ENCODE data around the gene NHS.

The NHS gene

GRCh38 chrX:17633546-17633945 lies 258.5 kb downstream of the NHS start:
- H3K4me1 ChIP-seq (ENCODE audit: control insufficient read depth, insufficient read depth, low read length, poor library complexity, severe bottlenecking): no peaks in the 10 kb centered on the region
- H3K27me3 ChIP-seq (replicated peaks; ENCODE audit: control insufficient read depth, insufficient read depth, low read length, poor library complexity, severe bottlenecking): no peaks in the 10 kb centered on the region
- no peaks in the 10 kb centered on the region for H3K36me3 ChIP-seq (ENCODE audit: control insufficient read depth, insufficient read depth, low read length)
- no peak overlapping the region for H3K27ac ChIP-seq (ENCODE audit: insufficient read depth, low read length, poor library complexity, severe bottlenecking)
- no peak overlapping the region for H3K4me3 ChIP-seq (ENCODE audit: insufficient read depth, low read depth, low read length, poor library complexity, severe bottlenecking)
- DNase-seq: no peak
- H3K9me3 ChIP-seq (ENCODE audit: control insufficient read depth, low read length): no peaks in the 10 kb centered on the region

GRCh38 chrX:17634542-17635207 lies 259.7 kb downstream of the NHS start:
- Histone ChIP-seq H3K36me3 (ENCODE audit: control insufficient read depth, insufficient read depth, low read length) (no peaks in the 10 kb centered on the region), H3K27me3 (replicated peaks; ENCODE audit: control insufficient read depth, insufficient read depth, low read length, poor library complexity, severe bottlenecking) (no peaks in the 10 kb centered on the region), H3K27ac (ENCODE audit: insufficient read depth, low read length, poor library complexity, severe bottlenecking) (no peak overlapping the region), H3K4me1 (ENCODE audit: control insufficient read depth, insufficient read depth, low read length, poor library complexity, severe bottlenecking) (no peaks in the 10 kb centered on the region), H3K4me3 (ENCODE audit: insufficient read depth, low read depth, low read length, poor library complexity, severe bottlenecking) (no peak overlapping the region), H3K9me3 (ENCODE audit: control insufficient read depth, low read length) (no peaks in the 10 kb centered on the region)
- DNase-seq: no peak

- no peak overlapping the region for H3K4me3 ChIP-seq (ENCODE audit: insufficient read depth, low read depth, low read length, poor library complexity, severe bottlenecking)
- H3K4me1 ChIP-seq (ENCODE audit: control insufficient read depth, insufficient read depth, low read length, poor library complexity, severe bottlenecking): no peaks in the 10 kb centered on the region
- DNase-seq: no peak
Measured at GRCh38 chrX:17635231-17635630, 260.2 kb downstream of the NHS start.

GRCh38 chrX:17637235-17637634 lies 262.2 kb downstream of the NHS start:
- no peak for DNase-seq
- H3K9me3 ChIP-seq (ENCODE audit: control insufficient read depth, low read length): no peaks in the 10 kb centered on the region
- H3K4me3 ChIP-seq (ENCODE audit: insufficient read depth, low read depth, low read length, poor library complexity, severe bottlenecking): no peak overlapping the region
- H3K27ac ChIP-seq (ENCODE audit: insufficient read depth, low read length, poor library complexity, severe bottlenecking): no peak overlapping the region
- no peaks in the 10 kb centered on the region for H3K36me3 ChIP-seq (ENCODE audit: control insufficient read depth, insufficient read depth, low read length)
- H3K4me1 ChIP-seq (ENCODE audit: control insufficient read depth, insufficient read depth, low read length, poor library complexity, severe bottlenecking): no peaks in the 10 kb centered on the region
- no peaks in the 10 kb centered on the region for H3K27me3 ChIP-seq (replicated peaks; ENCODE audit: control insufficient read depth, insufficient read depth, low read length, poor library complexity, severe bottlenecking)

More at GRCh38 chrX:17635231-17635630, 260.2 kb downstream of the NHS start:
- no peaks in the 10 kb centered on the region for H3K27me3 ChIP-seq (replicated peaks; ENCODE audit: control insufficient read depth, insufficient read depth, low read length, poor library complexity, severe bottlenecking)
- no peaks in the 10 kb centered on the region for H3K36me3 ChIP-seq (ENCODE audit: control insufficient read depth, insufficient read depth, low read length)
- no peaks in the 10 kb centered on the region for H3K9me3 ChIP-seq (ENCODE audit: control insufficient read depth, low read length)
- H3K27ac ChIP-seq (ENCODE audit: insufficient read depth, low read length, poor library complexity, severe bottlenecking): no peak overlapping the region

GRCh38 chrX:17638731-17639130 lies 263.7 kb downstream of the NHS start:
- H3K36me3 ChIP-seq (ENCODE audit: control insufficient read depth, insufficient read depth, low read length): no peaks in the 10 kb centered on the region
- no peak for DNase-seq
- H3K27ac ChIP-seq (ENCODE audit: insufficient read depth, low read length, poor library complexity, severe bottlenecking): no peak overlapping the region
- no peaks in the 10 kb centered on the region for H3K4me1 ChIP-seq (ENCODE audit: control insufficient read depth, insufficient read depth, low read length, poor library complexity, severe bottlenecking)
- H3K9me3 ChIP-seq (ENCODE audit: control insufficient read depth, low read length): no peaks in the 10 kb centered on the region
- H3K27me3 ChIP-seq (replicated peaks; ENCODE audit: control insufficient read depth, insufficient read depth, low read length, poor library complexity, severe bottlenecking): no peaks in the 10 kb centered on the region
- no peak overlapping the region for H3K4me3 ChIP-seq (ENCODE audit: insufficient read depth, low read depth, low read length, poor library complexity, severe bottlenecking)

GRCh38 chrX:17642891-17643290 lies 267.9 kb downstream of the NHS start:
- no peaks in the 10 kb centered on the region for H3K9me3 ChIP-seq (ENCODE audit: control insufficient read depth, low read length)
- H3K27ac ChIP-seq (ENCODE audit: insufficient read depth, low read length, poor library complexity, severe bottlenecking): no peak overlapping the region

GRCh38 chrX:17643528-17643927 lies 268.5 kb downstream of the NHS start:
- H3K36me3 ChIP-seq (ENCODE audit: control insufficient read depth, insufficient read depth, low read length): no peaks in the 10 kb centered on the region
- H3K9me3 ChIP-seq (ENCODE audit: control insufficient read depth, low read length): no peaks in the 10 kb centered on the region
- H3K27me3 ChIP-seq (replicated peaks; ENCODE audit: control insufficient read depth, insufficient read depth, low read length, poor library complexity, severe bottlenecking): no peaks in the 10 kb centered on the region
- DNase-seq: no peak
- H3K4me3 ChIP-seq (ENCODE audit: insufficient read depth, low read depth, low read length, poor library complexity, severe bottlenecking): no peak overlapping the region
- H3K27ac ChIP-seq (ENCODE audit: insufficient read depth, low read length, poor library complexity, severe bottlenecking): no peak overlapping the region
- no peaks in the 10 kb centered on the region for H3K4me1 ChIP-seq (ENCODE audit: control insufficient read depth, insufficient read depth, low read length, poor library complexity, severe bottlenecking)

More at GRCh38 chrX:17642891-17643290, 267.9 kb downstream of the NHS start:
- no peaks in the 10 kb centered on the region for H3K4me1 ChIP-seq (ENCODE audit: control insufficient read depth, insufficient read depth, low read length, poor library complexity, severe bottlenecking)
- H3K36me3 ChIP-seq (ENCODE audit: control insufficient read depth, insufficient read depth, low read length): no peaks in the 10 kb centered on the region
- no peaks in the 10 kb centered on the region for H3K27me3 ChIP-seq (replicated peaks; ENCODE audit: control insufficient read depth, insufficient read depth, low read length, poor library complexity, severe bottlenecking)
- DNase-seq: no peak
- H3K4me3 ChIP-seq (ENCODE audit: insufficient read depth, low read depth, low read length, poor library complexity, severe bottlenecking): no peak overlapping the region

GRCh38 chrX:17644001-17644400 lies 269.0 kb downstream of the NHS start:
- no peak for DNase-seq
- H3K36me3 ChIP-seq (ENCODE audit: control insufficient read depth, insufficient read depth, low read length): no peaks in the 10 kb centered on the region
- H3K9me3 ChIP-seq (ENCODE audit: control insufficient read depth, low read length): no peaks in the 10 kb centered on the region
- no peaks in the 10 kb centered on the region for H3K27me3 ChIP-seq (replicated peaks; ENCODE audit: control insufficient read depth, insufficient read depth, low read length, poor library complexity, severe bottlenecking)
- no peaks in the 10 kb centered on the region for H3K4me1 ChIP-seq (ENCODE audit: control insufficient read depth, insufficient read depth, low read length, poor library complexity, severe bottlenecking)
- no peak overlapping the region for H3K4me3 ChIP-seq (ENCODE audit: insufficient read depth, low read depth, low read length, poor library complexity, severe bottlenecking)
- H3K27ac ChIP-seq (ENCODE audit: insufficient read depth, low read length, poor library complexity, severe bottlenecking): no peak overlapping the region

- H3K27me3 ChIP-seq (replicated peaks; ENCODE audit: control insufficient read depth, insufficient read depth, low read length, poor library complexity, severe bottlenecking): no peaks in the 10 kb centered on the region
- DNase-seq: peak; percentile 5 to 9 (median 7)
Measured at GRCh38 chrX:17654116-17654515, 279.1 kb downstream of the NHS start.

GRCh38 chrX:17655211-17656034 lies 280.4 kb downstream of the NHS start:
- H3K4me3 ChIP-seq (ENCODE audit: insufficient read depth, low read depth, low read length, poor library complexity, severe bottlenecking): peak overlapping the region; percentile 31

More at GRCh38 chrX:17654116-17654515, 279.1 kb downstream of the NHS start:
- peaks cover 5% of the 10 kb centered on the region for H3K4me1 ChIP-seq (ENCODE audit: control insufficient read depth, insufficient read depth, low read length, poor library complexity, severe bottlenecking)
- H3K9me3 ChIP-seq (ENCODE audit: control insufficient read depth, low read length): no peaks in the 10 kb centered on the region
- no peak overlapping the region for H3K27ac ChIP-seq (ENCODE audit: insufficient read depth, low read length, poor library complexity, severe bottlenecking)
- H3K36me3 ChIP-seq (ENCODE audit: control insufficient read depth, insufficient read depth, low read length): no peaks in the 10 kb centered on the region
- H3K4me3 ChIP-seq (ENCODE audit: insufficient read depth, low read depth, low read length, poor library complexity, severe bottlenecking): no peak overlapping the region

More at GRCh38 chrX:17655211-17656034, 280.4 kb downstream of the NHS start:
- H3K36me3 ChIP-seq (ENCODE audit: control insufficient read depth, insufficient read depth, low read length): no peaks in the 10 kb centered on the region
- no peak for DNase-seq
- peaks cover 5% of the 10 kb centered on the region for H3K4me1 ChIP-seq (ENCODE audit: control insufficient read depth, insufficient read depth, low read length, poor library complexity, severe bottlenecking)
- H3K27me3 ChIP-seq (replicated peaks; ENCODE audit: control insufficient read depth, insufficient read depth, low read length, poor library complexity, severe bottlenecking): no peaks in the 10 kb centered on the region
- no peaks in the 10 kb centered on the region for H3K9me3 ChIP-seq (ENCODE audit: control insufficient read depth, low read length)
- no peak overlapping the region for H3K27ac ChIP-seq (ENCODE audit: insufficient read depth, low read length, poor library complexity, severe bottlenecking)

All from effector memory CD4-positive, alpha-beta T cell (primary cell).